ENCODE results near the gene GCK.

The GCK gene

DNA sequence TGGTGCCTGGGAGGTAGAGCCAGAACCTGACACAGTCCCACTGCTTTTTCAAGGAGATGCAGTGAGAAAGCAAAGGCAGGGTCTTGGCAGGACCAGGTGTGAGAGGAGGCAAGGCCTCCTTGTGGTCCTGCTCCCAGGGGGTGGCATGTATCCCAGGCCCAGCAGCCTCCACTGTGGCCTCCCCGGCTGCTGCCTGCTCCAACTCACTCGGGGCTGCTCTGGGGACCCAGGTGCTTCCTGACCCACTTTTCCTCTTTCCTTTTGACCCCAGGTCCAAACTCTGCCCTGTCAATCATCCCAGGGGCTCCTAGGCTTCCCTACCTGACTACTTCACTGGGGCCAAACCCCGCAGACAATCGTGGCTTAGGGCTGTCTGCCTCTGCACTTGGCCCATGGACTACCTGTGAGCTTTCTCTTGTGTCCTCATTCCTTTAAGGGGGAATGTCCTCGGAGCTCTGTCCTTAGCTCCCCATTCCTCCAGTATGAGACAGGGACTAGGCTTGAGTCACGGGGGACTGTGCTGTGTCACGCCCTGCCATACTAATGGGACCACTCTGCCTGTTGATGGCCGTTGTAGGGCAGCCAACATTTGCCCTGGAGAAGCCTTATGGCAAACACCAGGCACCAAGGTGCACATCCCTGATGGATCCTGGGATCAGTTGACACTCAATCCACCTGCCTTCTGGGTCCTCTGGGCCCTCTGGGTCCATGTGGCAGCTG, 86.2 kb downstream of the GCK start:
- no peak for DNase-seq

DNA sequence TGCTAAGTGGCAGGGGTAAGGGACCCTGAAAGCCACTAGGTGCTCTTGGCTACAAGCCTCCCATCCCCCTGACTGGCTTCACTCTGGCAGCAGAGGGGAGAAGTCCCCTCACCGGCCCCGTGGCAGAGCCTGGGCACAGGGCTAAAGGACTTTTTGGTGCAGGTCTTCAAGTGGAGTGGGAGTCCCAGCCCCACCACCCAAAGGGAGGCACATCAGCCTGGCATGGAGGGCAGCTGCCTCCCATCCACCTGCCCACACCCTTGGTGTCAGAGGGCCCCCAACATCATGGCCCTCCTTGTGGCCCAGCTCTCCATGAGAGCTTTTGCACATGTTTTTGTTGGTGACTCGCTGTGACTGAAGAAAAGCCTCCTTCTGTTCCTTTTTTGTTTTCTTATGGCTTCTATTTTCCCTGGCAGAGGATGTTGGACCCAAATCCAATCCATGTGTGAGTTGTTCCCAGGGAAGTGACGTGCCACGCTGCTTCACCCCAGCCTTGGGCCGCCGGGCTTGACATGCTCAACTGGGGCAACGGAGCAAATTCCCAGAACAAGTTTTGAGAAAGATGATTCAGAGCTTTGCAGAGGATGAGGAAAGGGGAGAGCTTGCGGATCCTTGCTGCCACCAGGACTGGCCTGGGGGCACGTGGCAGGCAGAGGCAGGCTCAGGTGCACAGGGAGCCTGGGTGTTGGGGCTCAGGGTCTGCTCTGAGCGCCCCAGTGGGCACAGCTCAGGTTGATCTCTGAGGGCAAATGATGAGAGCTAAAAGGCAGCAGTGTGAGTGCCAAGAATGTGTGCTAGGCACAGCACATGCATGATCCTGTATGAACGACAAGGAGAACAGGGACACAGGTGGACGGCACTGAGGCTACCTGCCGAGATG, 87.0 kb downstream of the GCK start:
- DNase-seq = no peak

DNA sequence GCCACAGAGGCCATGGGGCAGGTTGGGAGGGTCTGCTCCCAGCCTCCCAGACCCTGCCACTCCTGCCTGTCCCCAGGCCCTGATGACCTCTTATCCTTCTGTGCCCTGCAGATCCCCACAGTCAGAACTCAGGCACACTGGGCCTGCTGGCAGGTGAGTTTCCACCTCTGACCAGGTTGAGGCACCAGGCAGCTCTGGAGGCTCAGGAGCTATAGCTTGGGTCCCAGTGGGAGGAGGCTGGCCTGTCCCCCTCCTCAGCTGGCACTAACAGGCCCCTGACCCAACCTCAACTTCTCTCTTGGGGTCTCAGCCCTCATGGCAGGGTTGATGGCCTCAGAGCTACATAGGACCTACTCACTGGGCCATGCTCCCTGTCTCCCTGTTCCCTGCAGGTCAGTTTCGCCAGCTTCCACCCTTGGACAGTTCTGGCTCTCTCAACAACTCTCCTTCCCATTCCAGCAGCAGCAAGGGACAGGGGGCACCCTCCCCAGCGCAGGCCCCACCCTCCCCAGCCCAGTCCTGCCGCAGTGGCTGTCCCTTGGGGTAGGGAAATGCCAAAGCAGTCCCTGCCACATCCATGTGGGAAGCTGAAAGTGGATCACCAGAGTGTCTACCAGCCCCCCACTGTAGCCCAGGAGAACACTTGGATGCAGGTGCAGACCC, 87.8 kb downstream of the GCK start:
- DNase-seq = no peak

DNA sequence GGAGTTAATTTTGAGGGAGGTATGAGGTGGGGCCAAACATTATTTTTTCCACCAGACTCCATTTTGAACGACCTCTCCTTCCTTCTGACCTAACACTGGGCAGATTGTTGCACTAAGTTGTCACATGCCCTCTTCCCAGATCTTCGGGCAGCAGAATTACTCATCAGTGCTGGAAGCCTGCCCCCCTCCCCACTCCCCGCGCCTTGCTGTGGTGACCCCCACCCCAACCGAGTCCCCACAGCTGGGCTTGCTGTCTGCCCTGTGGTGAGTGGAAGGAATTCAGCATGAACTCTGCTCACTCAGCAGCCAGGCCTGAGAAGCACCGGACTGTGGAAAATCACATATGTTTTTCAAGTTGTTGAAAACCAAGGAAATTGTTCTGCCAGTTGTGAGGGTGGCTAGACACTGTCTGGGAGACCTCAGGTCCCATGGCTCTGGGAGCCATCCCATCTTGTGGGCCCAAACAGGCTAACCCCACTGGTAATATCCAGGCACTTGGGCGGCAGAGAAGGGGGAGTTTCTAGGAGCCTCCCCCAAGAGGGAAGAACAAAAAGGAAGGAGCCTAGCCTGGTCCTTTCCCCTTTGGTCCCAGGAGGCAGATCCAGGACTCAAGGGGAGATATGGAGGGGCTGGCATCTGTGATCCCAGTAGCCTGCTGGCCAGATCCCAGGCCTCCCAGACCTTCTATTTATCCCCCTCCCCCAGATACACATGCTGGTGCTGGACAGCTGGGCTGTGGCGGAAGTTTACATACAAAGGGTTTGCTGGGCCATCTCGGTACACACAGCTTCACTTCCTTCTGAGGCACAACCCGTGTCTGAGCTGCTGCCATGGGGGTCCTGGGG, 88.6 kb downstream of the GCK start:
- no peak for DNase-seq

DNA sequence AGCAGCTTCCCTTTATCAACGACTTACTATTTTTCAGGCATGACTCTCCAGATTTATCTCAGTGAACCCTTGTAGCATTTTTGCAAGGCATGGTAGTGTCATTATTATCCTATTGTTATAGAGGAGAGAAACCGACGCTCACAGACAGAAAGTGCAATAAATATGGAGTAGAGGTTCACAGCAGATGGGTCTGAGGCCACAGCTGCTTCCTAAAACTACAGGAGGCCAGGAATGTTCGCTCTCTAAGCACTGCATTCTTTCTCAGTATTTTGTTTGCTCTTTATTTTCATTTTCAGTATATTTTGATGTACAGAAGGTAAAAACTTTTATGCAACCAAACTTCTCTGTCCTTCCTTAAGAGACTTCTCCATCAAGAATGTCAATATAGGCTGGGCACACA, 89.6 kb downstream of the GCK start:
- no peak for DNase-seq

DNA sequence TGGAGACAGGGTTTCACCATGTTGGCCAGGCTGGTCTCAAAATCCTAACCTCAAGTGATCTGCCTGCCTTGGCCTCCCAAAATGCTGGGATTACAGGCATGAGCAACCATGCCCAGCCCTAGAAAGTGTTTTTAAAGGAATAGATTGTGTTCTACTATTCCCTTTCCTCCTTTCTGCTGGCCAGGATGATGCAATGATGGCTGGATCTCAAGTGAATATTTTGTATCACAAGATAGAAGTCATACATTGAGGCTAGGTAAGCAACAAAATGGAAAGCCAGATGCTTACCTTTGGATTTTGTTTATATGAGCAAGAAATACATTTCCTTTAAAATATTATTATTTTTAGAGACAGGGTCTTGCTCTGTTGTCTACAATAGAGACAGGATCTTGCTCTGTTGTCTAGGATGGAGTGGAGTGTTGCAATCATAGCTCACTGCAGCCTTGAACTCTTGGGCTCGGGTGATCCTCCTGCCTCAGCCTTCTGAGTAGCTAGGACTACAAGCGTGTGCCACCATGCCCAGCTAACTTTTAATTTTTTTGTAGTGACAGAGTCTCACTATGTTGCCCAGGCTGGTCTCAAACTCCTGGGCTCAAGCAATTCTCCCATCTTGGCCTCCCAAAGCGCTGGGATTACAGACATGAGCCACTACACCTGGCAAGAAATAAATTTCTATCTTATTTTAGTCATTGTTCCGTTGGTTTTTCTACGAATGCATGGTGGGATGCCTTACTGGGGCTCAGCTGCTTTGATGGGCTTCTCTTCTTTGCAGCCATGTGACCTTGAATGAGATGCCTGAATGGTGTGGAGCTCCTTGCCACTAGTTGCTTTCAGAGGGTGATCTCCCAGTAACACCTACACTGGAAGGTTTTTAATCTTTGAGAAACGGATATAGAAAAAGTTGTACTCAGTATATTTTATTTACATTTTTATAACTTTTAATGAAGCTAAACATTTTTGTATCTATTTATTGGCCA, 90.9 kb downstream of the GCK start:
- DNase-seq = no peak

DNA sequence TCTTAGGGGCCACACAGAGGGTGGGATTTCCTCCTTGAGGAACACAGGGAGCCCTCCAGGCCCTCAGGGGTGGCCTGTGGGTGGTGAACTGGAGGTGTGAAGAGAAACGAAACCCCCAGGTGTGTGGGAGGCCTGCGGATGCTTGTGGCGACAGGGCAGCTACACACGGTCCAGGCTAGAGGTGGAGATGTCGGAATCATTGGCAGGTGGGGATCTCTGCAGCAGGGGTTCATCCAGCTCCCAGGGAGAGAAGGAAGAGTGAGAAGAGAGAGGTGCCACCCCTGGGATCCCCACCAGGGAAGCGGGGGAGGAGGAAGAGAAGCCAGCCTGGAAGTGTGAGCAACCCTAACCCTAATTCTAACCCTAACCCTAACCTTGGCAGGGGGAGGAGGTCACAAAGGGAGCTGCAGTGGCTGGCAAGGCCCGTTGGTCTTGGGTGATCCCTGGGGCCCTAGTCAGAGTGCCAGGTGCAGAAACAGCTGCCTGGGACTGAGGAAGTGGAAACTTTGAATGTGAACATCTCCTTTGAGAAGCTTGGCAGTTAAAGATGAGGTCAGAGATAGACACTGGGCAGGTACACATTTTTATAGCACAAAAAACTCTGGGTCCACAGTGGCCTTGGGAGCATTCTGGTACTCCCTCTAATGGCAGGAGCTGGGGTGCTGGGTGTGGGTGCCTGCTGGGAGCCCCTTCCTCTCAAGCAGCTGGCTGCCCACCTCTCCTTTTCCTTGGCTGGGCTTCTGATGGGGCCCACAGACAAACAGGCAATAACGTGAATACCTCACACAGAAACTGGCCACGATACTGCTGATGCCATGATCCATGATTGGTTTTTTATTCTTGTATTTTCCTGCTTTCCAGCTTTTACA, 91.9 kb downstream of the GCK start:
- DNase-seq = no peak

DNA sequence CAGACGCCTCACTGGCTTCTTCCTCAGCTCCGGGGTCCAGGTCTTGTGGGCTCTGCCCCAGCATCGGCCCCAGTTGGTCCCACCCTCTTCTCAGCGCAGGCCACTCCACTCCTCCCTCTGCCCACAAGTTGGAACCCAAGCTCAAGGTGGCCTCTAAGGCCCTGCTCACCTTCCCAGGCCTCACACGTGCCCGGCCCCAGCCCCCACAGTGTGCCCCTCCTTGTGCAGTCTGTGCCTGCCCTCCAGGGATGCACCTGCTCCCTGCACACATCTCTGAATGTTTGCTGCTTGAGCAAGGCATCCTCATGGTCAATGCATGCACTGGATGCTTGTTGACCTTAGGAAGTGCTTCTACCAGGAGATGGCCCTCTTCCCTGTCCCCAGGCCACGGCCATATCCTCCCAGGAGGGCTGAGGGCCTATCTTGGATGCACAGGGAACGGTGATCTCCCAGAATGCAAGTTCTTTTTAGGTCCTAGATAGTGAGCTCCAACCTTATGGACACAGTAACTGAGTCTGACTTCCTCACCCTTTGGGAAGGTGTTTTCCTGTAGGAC, 92.8 kb downstream of the GCK start:
- DNase-seq = no peak

DNA sequence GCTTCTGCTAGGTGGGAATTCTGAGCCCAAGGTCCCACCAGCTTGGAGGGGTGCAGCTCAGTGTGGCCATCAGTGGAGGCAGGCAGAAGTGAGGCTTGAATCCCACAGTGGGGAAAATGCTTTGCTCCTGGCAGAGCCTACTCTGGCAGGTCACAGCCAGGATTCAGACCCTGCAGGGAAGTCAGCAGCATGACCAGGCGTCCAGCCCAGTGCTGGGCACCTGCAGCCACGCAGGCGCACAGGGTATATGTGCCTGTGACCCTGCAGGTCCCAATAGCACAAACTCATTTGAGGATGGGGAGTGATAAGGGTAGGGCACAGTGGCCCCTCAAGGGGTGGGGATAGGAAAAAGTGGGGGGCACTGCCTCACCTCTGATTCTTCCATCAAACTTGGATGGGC, 93.5 kb downstream of the GCK start:
- no peak for DNase-seq

DNA sequence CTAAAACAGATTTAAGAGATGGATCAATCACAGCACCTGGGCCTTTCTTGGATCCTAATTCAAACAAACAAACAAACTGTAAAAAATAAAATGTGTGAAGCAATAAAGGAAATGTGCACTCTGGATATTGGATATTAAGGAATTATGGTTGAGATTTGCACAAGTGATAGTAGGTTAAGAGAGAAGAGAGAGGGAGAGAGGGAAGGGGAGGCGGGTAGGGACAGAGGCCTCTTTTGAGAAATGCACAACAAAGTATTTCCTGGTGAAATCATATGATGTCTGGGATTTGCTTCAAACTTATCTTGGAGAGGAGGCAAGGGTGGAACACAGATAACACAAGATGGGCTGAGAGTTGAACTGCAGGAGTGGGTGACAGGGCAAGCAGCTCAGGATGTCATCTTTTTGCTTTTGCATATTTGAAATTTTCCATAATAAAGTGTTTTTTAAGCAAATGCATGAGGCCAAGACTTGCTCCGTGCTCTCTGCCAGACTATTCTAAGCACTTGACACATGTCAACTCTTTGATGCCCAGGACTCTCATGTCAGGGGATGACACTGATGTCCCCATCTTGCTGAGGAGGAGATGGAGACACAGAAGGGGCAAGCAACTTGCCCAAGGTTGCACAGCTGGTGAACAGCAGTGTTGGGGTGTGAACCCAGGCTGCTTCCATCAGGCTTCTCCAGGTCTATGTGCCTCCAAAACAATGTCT, 94.2 kb downstream of the GCK start:
- DNase-seq = no peak

DNA sequence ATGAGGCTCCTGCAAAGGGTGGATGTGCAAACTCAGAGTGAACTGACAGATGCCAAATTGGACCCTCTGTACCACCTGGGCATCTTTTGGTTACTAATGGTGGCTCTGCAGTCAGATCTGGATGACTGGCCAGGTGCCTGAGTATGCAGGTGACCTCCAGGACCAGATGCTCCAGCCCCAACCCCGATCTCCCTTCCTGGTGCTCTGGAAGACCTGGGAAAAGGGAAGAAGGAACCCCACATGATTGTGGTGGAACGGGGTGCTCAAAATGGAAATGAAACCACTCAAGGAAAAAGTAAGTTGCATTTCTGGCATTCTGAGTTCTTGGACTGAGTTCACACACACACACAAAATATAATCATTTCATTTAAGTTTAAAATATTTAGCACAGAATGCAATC, 94.9 kb downstream of the GCK start:
- DNase-seq = no peak
